Panc1 (cell line): ENCODE data around the gene ARMC2. TPM values are rescaled to one million over a fixed set of nuclear protein-coding genes. Genes with fewer than 3 reads are reported as not detected.

Experiments
- ATAC-seq: fragments of 200-7000 bp; cut with Tn5 transposase; 2 replicates; pipeline ENCODE4 v1.9.1; 2020; ENCODE audit warnings: mild to moderate bottlenecking, moderate library complexity
- BruUV-seq: library from RNA; stranded (reverse); fragments of 400-500 nt; replicated peaks from 2 replicates; lab custom pipeline; 2021; lab: Mats Ljungman, UMichigan
- CTCF ChIA-PET: fragments of 300-600 bp; sonication (Branson Sonifier 250); formaldehyde crosslinking; loops from one replicate; lab custom pipeline; 2022; ENCODE audit warnings: antibody characterized with exemption; lab: Charles Lee
- POLR2A ChIA-PET: fragments of 300-600 bp; sonication (Branson Sonifier 250); formaldehyde crosslinking; loops from one replicate; lab custom pipeline; 2022; ENCODE audit warnings: antibody characterized with exemption; lab: Charles Lee
- DNase-seq: peaks from one replicate; pipeline ENCODE4 v3.0.0-alpha.2; 2010; ENCODE audit warnings: low read depth, low spot score
- H3K27ac ChIP-seq: 2 replicates; pipeline ENCODE4 v1.5.1; 2011; ENCODE audit warnings: mild to moderate bottlenecking, low read length, inconsistent platforms
- H3K27me3 ChIP-seq: fragments of 200-500 bp; sonication (Bioruptor generic); 2 replicates; pipeline ENCODE4 v1.6.0; 2014; ENCODE audit warnings: low read length, inconsistent platforms; ENCODE audit not compliant: control insufficient read depth, insufficient read depth
- H3K36me3 ChIP-seq: fragments of 200-500 bp; sonication (Bioruptor generic); 2 replicates; pipeline ENCODE4 v1.5.1; 2014; ENCODE audit warnings: inconsistent platforms, mild to moderate bottlenecking, low read length, moderate library complexity; ENCODE audit not compliant: control insufficient read depth, insufficient read depth
- H3K4me1 ChIP-seq: 2 replicates; pipeline ENCODE4 v1.5.1; 2011; ENCODE audit warnings: inconsistent platforms, mild to moderate bottlenecking, low read length, moderate library complexity; ENCODE audit not compliant: control insufficient read depth, insufficient read depth
- H3K4me3 ChIP-seq, 2 experiments: 2 replicates each; pipeline ENCODE4 v1.5.1; 2011 to 2012; ENCODE audit warnings: low read depth in 2 of 2, low read length in 2 of 2, mild to moderate bottlenecking in 2 of 2, inconsistent platforms in 1 of 2, moderate library complexity in 1 of 2
- H3K9me3 ChIP-seq: fragments of 200-500 bp; sonication (Bioruptor generic); 2 replicates; pipeline ENCODE4 v1.5.1; 2014; ENCODE audit warnings: low read depth, mild to moderate bottlenecking, inconsistent platforms, low read length, moderate library complexity; ENCODE audit not compliant: control insufficient read depth, insufficient read depth
- CTCF ChIP-seq: fragments of 450-650 bp; IDR thresholded peaks from 2 replicates; pipeline ENCODE4 v1.5.1; 2017; ENCODE audit warnings: mild to moderate bottlenecking
- POLR2AphosphoS5 ChIP-seq: IDR thresholded peaks from 2 replicates; pipeline ENCODE4 v1.6.1; 2012; ENCODE audit warnings: mild to moderate bottlenecking, low read depth, low read length, moderate library complexity
- REST ChIP-seq, 2 experiments: IDR thresholded peaks; 2 replicates each; pipeline ENCODE4 v1.6.1; 2011 to 2012; ENCODE audit warnings: low read depth in 2 of 2, control low read depth in 1 of 2, low read length in 1 of 2, mild to moderate bottlenecking in 1 of 2, moderate library complexity in 1 of 2; ENCODE audit not compliant: insufficient read depth in 1 of 2
- SIN3A ChIP-seq: IDR thresholded peaks from 2 replicates; pipeline ENCODE4 v1.6.1; 2012; ENCODE audit warnings: low read depth, mild to moderate bottlenecking, low read length, moderate library complexity, borderline replicate concordance; ENCODE audit not compliant: insufficient read depth
- TCF7L2 ChIP-seq: IDR thresholded peaks from 2 replicates; pipeline ENCODE4 v1.6.1; 2011; ENCODE audit warnings: mild to moderate bottlenecking, low read depth, low read length, inconsistent platforms
- in situ Hi-C: cut with HindIII; loops from 2 replicates; pipeline ENCODE4 v1.10.0; 2016; ENCODE audit warnings: low sequenced_read_pairs, low pct_unique_long_range_greater_than_20kb
- intact Hi-C: fragments of 100-400 bp; cut with micrococcal nuclease; formaldehyde crosslinking; loops from one replicate; pipeline ENCODE4 v1.10.0; 2022; ENCODE audit not compliant: unreplicated experiment
- total RNA-seq: library from RNA; stranded (reverse); gene quantifications from one replicate; pipeline ENCODE4 v1.2.1, GENCODE V29; 2021; ENCODE audit not compliant: unreplicated experiment

The ARMC2 gene
- total RNA-seq, 1 experiment from 2014 or later, result 9.3 TPM

GRCh38 chr6:108806171-108806570, 42.1 kb upstream of the ARMC2 start:
- Histone ChIP-seq H3K36me3 (no peaks in the 10 kb centered on the region), H3K9me3 (no peaks in the 10 kb centered on the region), H3K4me3 (no peak overlapping the region), H3K27ac (no peak overlapping the region), H3K27me3 (peaks cover 5% of the 10 kb centered on the region; the same call in 1 of the 2 replicates), H3K4me1 (no peaks in the 10 kb centered on the region)
- no peak for DNase-seq
- POLR2A ChIA-PET, result no interaction called here
- CTCF ChIA-PET, result no interaction called here
- TF ChIP-seq CTCF, result no peak
- no peak for TF ChIP-seq TCF7L2
- no peak for TF ChIP-seq POLR2AphosphoS5
- TF ChIP-seq SIN3A, result no peak
- no peak for TF ChIP-seq REST (IDR thresholded peaks at IDR 0.05; ENCODE audit: insufficient read depth in 1 of 2, low read depth in 2 of 2, low read length in 1 of 2)
- in situ Hi-C loops, result no loop called here
- no TSS peak for BruUV-seq
- intact Hi-C loops, result no loop called here
- ATAC-seq, result no peak

- CTCF ChIA-PET, result no interaction called here
- ATAC-seq, result no peak
- in situ Hi-C loops, result no loop called here
Measured at GRCh38 chr6:108806665-108807064, 41.6 kb upstream of the ARMC2 start.

More at GRCh38 chr6:108806665-108807064, 41.6 kb upstream of the ARMC2 start:
- H3K27me3 ChIP-seq, result peaks cover 5% of the 10 kb centered on the region; the same call in 1 of the 2 replicates
- intact Hi-C loops, result no loop called here
- TF ChIP-seq TCF7L2 (no peak), POLR2AphosphoS5 (no peak), REST (IDR thresholded peaks at IDR 0.05; ENCODE audit: insufficient read depth in 1 of 2, low read depth in 2 of 2, low read length in 1 of 2) (no peak), CTCF (no peak), SIN3A (no peak)
- no peaks in the 10 kb centered on the region for H3K36me3 ChIP-seq
- BruUV-seq, result no TSS peak
- H3K4me1 ChIP-seq, result no peaks in the 10 kb centered on the region
- H3K27ac ChIP-seq, result no peak overlapping the region
- no peaks in the 10 kb centered on the region for H3K9me3 ChIP-seq
- no peak overlapping the region for H3K4me3 ChIP-seq
- no peak for DNase-seq
- POLR2A ChIA-PET, result no interaction called here
